ENCODE measurements around the gene NT5C.

The NT5C gene

GRCh38 chr17:75091855-75092327, 39.7 kb downstream of the NT5C start:
- no peak for DNase-seq (ENCODE audit: low spot score)

- DNase-seq (ENCODE audit: low spot score) = no peak
Observed at GRCh38 chr17:75090871-75091854, 40.4 kb downstream of the NT5C start.

- DNase-seq (ENCODE audit: low spot score) = no peak
Observed at GRCh38 chr17:75088465-75089417, 42.8 kb downstream of the NT5C start.

- DNase-seq (ENCODE audit: low spot score) = no peak
Observed at GRCh38 chr17:75087558-75088453, 43.7 kb downstream of the NT5C start, which contains the start of gene SLC16A5. TSS of gene SLC16A5 (plus strand) at chr17:75087954. CDS start at chr17:75093637, 5,683 bp downstream.

- no peak for DNase-seq (ENCODE audit: low spot score)
Observed at GRCh38 chr17:75087182-75087557, 44.4 kb downstream of the NT5C start.

GRCh38 chr17:75086496-75087181, 44.9 kb downstream of the NT5C start:
- no peak for DNase-seq (ENCODE audit: low spot score)

- DNase-seq (ENCODE audit: low spot score) = no peak
Observed at GRCh38 chr17:75084039-75084660, 47.4 kb downstream of the NT5C start.

- no peak for DNase-seq (ENCODE audit: low spot score)
Observed at GRCh38 chr17:75082683-75083082, 48.9 kb downstream of the NT5C start.

GRCh38 chr17:75081611-75082540, 49.7 kb downstream of the NT5C start:
- DNase-seq (ENCODE audit: low spot score) = no peak

All from hepatic stellate cell (primary cell).